Mucosa of descending colon (tissue), 3 donors: ENCODE measurements around the gene ADGRD1. TPM values are rescaled to one million over a fixed set of nuclear protein-coding genes. Genes with fewer than 3 reads are reported as not detected.

Experiments
- ATAC-seq: fragments of 200-7000 bp; cut with Tn5 transposase; one replicate; pipeline ENCODE4 v1.9.1; 2020; ENCODE audit warnings: mild to moderate bottlenecking, moderate library complexity
- DNase-seq, 3 donors: peaks; one replicate each; pipeline ENCODE4 v3.0.0-alpha.2; 2020
- H3K36me3 ChIP-seq: fragments of 200-600 bp; one replicate; pipeline ENCODE4 v1.8.0; 2021; ENCODE audit warnings: low read depth, mild to moderate bottlenecking
- H3K4me1 ChIP-seq: fragments of 200-600 bp; one replicate; pipeline ENCODE4 v1.8.0; 2021; ENCODE audit warnings: low read depth, mild to moderate bottlenecking
- H3K4me3 ChIP-seq: fragments of 200-600 bp; one replicate; pipeline ENCODE4 v1.8.0; 2021; ENCODE audit warnings: mild to moderate bottlenecking
- H3K9me3 ChIP-seq: fragments of 200-600 bp; one replicate; pipeline ENCODE4 v1.8.0; 2021; ENCODE audit warnings: mild to moderate bottlenecking
- intact Hi-C, 2 donors: fragments of 100-400 bp; cut with DNase I in 1 of 2; cut with micrococcal nuclease in 1 of 2; formaldehyde crosslinking; loops; one replicate each; pipeline versions ENCODE4 v1.11.0 to v1.11.1; 2022; cut with DNase I, micrococcal nuclease
- total RNA-seq, 3 donors: library from RNA; stranded (reverse); fragmentation: NEBNext Ultra II Directional in 2 of 3; extraction: Animal tissue kit (Norgen Biotek cat#: 25700) in 2 of 3; gene quantifications; one replicate each; pipeline versions ENCODE4 v1.2.1 to v1.2.4, GENCODE V29; 2021 to 2023
- TF ChIP-seq, protein P1 (sequence below): fragments of 200-600 bp; IDR thresholded peaks from one replicate; pipeline ENCODE4 v1.8.0; 2022; ENCODE audit warnings: antibody characterized with exemption, mild to moderate bottlenecking
- donor health status: DM: no; HTN: no; CAD: no; lungs with moderate emphysema.
- donor health status: DM: no; HTN: no; CAD: no.
- donor health status: DM: no; HTN: yes; CAD: no.

The ADGRD1 gene
- total RNA-seq, 3 donors from 2014 or later = 2.6 to 18.4 (median 12.9) TPM

DNA sequence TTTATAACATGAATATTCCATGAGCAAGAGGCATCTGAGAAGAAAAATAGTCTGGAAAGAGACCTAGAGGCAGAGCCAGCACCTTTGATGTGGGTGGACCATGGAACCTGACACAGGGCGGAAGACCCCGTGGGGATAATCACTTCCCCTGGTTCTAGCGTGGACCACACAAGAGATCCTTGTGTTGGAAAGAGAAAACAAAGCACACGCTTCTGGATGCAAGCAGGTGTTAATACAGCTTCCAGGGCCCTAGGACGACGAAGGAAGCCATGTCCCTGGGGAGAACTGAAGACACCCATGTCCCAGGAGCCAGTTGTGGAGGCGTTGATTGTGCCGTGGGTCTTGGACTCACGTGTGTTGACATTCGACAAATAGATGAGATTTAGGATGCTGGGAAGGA lies 102.9 kb downstream of the ADGRD1 start:
- ATAC-seq (no peak), DNase-seq (peak in 1 of 3 donors; percentile 19)
- Histone ChIP-seq H3K4me1 (no peaks in the 10 kb centered on the region), H3K36me3 (no peaks in the 10 kb centered on the region), H3K9me3 (no peaks in the 10 kb centered on the region), H3K4me3 (no peak overlapping the region)
- intact Hi-C loops = no loop called here
- TF ChIP-seq, protein P1, sequence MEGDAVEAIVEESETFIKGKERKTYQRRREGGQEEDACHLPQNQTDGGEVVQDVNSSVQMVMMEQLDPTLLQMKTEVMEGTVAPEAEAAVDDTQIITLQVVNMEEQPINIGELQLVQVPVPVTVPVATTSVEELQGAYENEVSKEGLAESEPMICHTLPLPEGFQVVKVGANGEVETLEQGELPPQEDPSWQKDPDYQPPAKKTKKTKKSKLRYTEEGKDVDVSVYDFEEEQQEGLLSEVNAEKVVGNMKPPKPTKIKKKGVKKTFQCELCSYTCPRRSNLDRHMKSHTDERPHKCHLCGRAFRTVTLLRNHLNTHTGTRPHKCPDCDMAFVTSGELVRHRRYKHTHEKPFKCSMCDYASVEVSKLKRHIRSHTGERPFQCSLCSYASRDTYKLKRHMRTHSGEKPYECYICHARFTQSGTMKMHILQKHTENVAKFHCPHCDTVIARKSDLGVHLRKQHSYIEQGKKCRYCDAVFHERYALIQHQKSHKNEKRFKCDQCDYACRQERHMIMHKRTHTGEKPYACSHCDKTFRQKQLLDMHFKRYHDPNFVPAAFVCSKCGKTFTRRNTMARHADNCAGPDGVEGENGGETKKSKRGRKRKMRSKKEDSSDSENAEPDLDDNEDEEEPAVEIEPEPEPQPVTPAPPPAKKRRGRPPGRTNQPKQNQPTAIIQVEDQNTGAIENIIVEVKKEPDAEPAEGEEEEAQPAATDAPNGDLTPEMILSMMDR = no peak

DNA sequence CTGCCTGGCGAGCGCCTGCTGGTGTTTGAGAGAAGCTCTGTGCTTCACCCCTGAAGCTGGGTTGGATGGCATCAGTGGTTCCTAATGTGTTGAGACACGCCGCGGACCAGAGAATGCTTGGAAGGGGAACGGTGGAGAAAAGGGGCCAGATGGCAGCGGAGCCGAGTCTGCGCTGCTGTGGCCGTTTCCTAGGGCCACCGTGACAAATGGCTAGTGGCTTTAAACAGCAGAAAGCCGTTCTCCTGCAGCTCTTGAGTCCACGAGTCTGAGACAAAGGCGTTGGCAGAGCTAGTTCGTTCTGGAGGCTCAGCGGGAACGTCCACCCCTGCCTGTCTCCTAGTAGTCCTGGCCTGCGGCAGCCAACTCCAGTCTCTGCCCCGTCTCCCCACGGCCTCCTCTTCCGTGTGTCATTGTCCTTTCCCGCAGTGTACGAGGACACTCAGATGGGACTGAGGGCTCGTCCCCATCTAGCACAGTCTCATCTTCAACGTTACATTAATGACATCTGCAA lies 103.6 kb downstream of the ADGRD1 start:
- intact Hi-C loops = no loop called here
- peak in 1 of 3 donors; percentile 21 for DNase-seq
- H3K4me1 ChIP-seq = no peaks in the 10 kb centered on the region
- no peak for ATAC-seq
- TF ChIP-seq, protein P1 = no peak
- H3K36me3 ChIP-seq = no peaks in the 10 kb centered on the region
- no peak overlapping the region for H3K4me3 ChIP-seq
- H3K9me3 ChIP-seq = no peaks in the 10 kb centered on the region

DNA sequence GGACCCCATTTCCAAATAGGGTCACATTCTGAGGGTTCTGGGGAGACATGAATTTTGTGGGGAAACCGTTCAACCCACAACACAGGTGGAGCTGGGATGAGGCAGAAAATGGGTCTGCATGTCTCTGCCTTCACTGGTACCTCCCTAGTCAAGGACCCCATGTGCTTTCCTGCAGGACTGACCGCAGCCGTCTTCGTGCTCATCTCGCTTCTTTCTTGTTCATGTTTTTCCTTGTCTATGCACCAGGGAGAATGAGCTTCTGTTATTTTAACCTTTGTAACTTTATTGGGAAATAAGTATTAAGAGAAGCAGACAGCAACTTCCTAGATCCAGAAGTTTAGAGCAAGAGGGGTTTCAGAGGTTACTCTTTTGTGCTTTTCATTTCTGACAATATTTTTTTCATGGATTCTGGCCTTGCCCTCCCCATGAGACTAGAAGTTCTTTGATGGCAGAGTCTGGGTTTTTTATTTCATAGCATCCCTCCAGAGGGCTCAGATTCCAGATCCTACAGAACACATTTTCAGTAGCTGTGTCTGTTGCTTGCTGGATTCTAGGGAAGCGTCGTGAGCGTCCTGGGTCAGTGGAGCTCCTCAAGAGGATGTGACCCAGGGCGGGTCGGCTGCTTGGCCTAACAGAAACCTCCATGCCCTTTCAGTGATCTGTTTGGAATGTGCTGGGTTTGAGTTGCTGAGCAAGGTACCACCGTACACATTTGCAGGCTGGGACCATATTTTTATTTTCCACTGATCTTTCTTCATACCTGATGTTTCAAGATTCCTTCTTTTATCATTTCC lies 104.2 kb downstream of the ADGRD1 start:
- no peak overlapping the region for H3K4me3 ChIP-seq
- H3K36me3 ChIP-seq = no peaks in the 10 kb centered on the region
- ATAC-seq (no peak), DNase-seq (no peak)
- H3K4me1 ChIP-seq = no peaks in the 10 kb centered on the region
- intact Hi-C loops = no loop called here
- TF ChIP-seq, protein P1 = no peak
- H3K9me3 ChIP-seq = no peaks in the 10 kb centered on the region

DNA sequence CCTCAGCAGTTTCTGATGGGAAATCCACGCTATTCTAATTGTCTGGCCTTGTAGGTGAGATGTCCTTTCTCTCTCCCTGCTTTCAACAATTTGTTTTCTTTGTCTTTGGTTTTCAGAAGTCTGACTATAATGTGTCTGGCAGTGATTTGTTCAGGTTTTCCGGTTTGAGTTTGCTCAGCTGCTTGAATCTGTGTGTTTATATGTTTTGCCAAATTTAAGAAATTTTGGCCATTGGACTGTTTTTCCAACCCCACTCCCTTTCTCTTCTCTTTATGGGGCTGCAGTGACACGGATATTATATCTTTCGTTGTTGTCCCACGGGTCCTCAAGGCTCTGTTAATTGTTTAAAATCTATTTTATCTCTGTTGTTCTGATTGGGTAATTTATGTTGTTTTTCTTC lies 105.0 kb downstream of the ADGRD1 start:
- H3K36me3 ChIP-seq = no peaks in the 10 kb centered on the region
- intact Hi-C loops = no loop called here
- H3K4me1 ChIP-seq = no peaks in the 10 kb centered on the region
- no peaks in the 10 kb centered on the region for H3K9me3 ChIP-seq
- no peak for DNase-seq
- H3K4me3 ChIP-seq = no peak overlapping the region
- TF ChIP-seq, protein P1 = no peak
- ATAC-seq = no peak

DNA sequence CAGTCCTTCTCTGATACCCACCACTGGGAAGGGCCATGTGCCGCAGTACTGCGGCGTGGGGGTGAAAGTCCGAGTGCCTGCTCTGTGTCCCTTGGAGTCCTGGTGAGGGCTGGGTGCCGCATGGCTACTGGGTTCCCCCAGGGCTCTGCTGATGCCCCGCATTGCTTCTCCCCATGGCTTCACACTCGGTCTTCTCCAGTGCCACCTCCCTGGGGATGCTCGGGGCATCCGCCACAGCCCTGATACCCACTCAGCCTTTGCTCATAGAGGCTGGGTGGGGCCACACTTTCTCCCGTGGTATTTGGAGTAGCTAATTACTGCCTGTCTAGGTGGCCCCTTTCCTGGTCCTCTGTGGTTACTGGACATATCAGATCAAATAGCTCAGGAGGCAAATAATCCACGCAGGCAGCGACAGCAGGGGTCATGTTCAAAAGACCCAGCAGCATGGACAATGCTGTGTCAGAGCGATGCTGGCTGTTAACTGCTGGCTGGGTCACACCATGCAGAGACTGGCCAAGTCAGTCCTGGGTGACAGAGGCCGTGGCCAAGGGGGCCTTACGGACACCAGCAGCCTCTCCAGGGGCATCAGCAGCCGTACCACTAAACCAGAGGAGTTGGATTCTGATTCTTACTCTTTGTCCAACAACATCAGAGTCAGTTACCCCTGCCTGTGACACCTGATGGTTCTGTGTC lies 106.5 kb downstream of the ADGRD1 start:
- DNase-seq = peak in 1 of 3 donors; percentile 40
- H3K36me3 ChIP-seq = no peaks in the 10 kb centered on the region
- ATAC-seq = no peak
- no peak overlapping the region for H3K4me3 ChIP-seq
- H3K4me1 ChIP-seq = no peaks in the 10 kb centered on the region
- intact Hi-C loops = no loop called here
- TF ChIP-seq, protein P1 = no peak
- no peaks in the 10 kb centered on the region for H3K9me3 ChIP-seq
